HG03060 (cell line): ENCODE results near the gene NRDC.

Experiments used
- ATAC-seq: cut with Tn5 transposase; IDR thresholded peaks from one replicate; pipeline ENCODE4 v1.9.1; 2021; ENCODE audit warnings: low read depth, moderate number of reproducible peaks; ENCODE audit not compliant: unreplicated experiment

The NRDC gene

GRCh38 chr1:51784997-51785421, 93.5 kb downstream of the NRDC start:
- no peak for ATAC-seq

- ATAC-seq: no peak
Measured at GRCh38 chr1:51780927-51781326, 97.6 kb downstream of the NRDC start.

DNA sequence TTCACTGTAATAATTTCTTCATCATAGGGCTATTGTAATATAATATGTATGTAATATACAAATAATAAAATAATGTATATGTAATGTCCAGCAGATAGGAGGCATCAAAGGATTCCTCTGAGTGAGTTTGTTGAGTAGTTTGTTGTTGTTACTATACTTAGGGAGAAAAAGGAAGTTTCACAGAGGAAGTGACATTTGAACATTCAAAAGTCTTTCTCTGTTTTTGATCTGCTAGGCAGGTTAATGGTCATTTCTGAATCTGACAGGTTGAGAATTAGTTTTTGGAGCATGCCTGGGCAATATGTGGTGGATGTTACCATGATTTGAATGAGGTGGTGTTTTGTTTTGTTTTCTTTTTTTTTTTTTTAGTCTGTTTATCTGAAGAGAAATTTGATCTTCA, 102.1 kb downstream of the NRDC start:
- no peak for ATAC-seq

DNA sequence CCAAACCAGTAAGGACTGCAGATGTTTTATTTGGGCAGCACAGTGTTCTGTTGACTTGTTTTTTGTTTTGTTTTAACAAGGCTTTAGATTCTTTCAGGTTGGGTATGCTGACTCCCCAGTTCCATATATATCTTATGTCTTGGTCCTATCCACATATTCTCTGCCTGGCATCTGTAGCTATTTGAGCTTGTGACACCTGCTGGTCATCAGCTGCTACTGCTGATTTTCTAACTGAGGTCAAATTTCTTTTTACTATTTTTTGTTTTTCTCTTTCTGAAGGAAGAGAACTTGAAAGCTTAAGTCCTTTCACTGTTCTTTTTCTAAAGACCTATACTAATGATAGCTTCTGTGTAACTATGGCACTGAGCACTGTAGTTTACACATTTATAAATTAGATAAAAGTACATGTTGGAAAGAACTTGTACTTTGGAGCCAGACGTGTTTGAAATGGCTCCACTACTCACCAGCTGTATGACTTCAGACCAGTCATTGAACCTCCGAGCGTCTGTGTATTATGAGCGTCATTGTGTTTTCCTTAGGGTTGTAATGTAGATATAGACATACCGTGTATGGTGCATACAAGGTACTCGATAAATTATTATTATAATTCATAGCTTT, 109.4 kb downstream of the NRDC start:
- ATAC-seq: no peak

- no peak for ATAC-seq
Measured at GRCh38 chr1:51761351-51761750, 117.2 kb downstream of the NRDC start.

DNA sequence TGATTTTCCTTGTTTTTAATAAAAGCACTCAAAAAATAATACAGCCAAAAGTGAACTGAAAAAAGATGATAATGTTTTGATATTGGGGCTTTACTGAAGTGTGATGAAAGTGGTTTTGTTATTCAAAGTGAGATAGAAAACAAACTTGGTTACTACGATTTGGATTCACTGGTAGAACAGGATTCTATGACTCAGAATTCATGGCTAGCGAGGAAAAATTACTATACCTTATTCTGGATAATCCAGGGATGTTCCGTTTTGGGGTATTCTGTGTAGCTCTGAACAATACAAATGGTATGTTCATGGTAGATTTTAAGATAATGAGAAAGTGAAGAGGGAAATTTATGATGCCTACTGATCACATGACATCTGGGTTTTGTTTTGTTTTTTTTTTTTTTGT, 117.7 kb downstream of the NRDC start:
- no peak for ATAC-seq

DNA sequence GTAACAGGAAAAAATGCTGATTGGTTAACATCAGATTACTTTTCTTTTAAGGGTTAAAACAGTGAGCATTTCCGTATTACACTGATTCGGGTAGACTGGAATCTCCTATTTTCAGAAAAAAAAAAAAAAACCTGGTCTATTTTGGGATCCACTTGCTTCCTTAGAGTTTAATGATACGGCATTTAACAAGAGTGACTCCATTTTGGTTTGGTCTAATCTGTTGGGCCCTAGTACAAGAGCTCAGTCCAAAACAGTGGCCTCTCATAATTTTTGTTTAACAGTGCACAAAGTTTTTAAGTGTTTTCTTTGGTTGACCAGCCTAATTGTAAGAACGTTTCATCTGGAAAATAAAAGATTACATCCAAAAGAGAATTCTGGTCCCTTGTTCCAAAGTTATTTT, 120.2 kb downstream of the NRDC start:
- no peak for ATAC-seq

DNA sequence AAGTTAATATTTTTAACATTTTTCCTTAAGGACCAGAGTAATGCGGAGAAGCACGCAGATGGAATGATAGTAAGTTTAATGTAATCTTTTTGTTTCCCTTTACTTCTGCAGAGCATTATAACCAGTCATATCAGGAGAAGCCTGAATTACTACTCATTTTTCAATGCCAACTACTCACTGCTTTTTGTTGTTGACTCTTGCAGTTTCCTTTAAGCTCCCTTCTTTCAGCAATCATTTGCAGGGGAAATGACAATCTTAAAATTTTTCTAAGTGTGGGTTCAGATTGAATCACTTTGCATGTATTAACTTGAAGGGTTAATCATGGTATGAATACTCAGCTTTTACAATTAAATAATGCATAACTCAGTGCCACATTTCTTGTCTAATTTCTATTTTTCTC, 122.2 kb downstream of the NRDC start:
- ATAC-seq: no peak

DNA sequence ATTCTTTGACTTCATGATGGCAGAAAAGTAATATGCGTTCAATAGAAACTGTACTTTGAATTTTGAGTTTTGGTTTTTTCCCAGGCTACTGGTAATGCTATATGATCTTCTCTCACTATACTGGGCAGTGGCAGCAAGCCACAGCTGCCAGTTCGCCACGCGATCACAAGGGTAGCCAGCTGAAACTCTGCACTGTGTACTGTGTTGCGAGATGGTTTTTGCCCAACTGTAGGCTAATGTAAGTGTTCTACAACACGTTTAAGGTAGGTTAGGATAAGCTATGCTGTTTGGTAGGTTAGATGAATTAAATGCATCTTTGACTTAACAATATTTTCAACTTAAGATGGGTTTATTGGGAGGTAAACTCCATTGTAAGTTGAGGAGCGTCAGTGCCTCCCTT, 123.1 kb downstream of the NRDC start:
- no peak for ATAC-seq

GRCh38 chr1:51754666-51755065, 123.9 kb downstream of the NRDC start:
- ATAC-seq: no peak

DNA sequence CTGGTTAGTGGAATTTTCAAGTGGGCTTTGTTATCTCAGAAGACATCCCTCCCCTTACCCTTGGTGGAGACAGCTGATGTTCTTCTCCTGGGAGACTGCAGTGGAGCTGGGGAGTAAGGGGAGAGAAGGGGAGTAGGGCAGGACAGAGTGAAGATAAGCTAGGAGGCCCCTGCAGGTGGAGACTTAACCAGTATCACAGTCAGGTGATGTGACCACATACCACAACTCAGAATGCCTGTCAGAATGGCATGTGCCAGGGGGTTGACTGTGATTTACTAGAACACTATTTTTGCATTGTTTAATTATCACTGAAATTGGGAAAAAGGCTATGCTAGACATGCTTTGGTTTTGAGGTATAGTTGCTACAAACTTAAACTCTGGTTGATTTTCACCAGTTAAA, 124.6 kb downstream of the NRDC start:
- no peak for ATAC-seq

- ATAC-seq: no peak
Measured at GRCh38 chr1:51752073-51752948, 126.2 kb downstream of the NRDC start.

DNA sequence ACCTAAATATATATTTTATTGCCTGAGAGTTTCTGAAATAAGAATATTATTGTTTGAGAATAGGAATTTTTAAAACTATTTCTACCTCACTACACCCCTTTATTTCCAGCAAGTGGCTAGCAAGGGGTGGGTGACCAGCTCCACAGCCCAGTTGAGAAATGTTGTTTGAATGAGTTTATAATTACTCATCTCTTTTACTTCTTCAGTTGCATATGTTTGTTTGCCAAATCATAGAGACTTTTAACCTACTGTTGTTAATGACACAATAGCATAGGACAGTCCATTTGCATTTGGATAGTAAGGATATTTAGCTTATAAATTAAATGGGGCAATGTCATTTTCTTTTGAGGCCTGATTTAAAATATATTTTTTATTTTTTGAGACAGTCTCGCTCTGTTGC, 127.8 kb downstream of the NRDC start:
- no peak for ATAC-seq

GRCh38 chr1:51750218-51750617, 128.3 kb downstream of the NRDC start:
- ATAC-seq: no peak

- ATAC-seq: no peak
Measured at GRCh38 chr1:51749151-51749550, 129.4 kb downstream of the NRDC start.

- no peak for ATAC-seq
Measured at GRCh38 chr1:51745304-51745570, 133.3 kb downstream of the NRDC start.

DNA sequence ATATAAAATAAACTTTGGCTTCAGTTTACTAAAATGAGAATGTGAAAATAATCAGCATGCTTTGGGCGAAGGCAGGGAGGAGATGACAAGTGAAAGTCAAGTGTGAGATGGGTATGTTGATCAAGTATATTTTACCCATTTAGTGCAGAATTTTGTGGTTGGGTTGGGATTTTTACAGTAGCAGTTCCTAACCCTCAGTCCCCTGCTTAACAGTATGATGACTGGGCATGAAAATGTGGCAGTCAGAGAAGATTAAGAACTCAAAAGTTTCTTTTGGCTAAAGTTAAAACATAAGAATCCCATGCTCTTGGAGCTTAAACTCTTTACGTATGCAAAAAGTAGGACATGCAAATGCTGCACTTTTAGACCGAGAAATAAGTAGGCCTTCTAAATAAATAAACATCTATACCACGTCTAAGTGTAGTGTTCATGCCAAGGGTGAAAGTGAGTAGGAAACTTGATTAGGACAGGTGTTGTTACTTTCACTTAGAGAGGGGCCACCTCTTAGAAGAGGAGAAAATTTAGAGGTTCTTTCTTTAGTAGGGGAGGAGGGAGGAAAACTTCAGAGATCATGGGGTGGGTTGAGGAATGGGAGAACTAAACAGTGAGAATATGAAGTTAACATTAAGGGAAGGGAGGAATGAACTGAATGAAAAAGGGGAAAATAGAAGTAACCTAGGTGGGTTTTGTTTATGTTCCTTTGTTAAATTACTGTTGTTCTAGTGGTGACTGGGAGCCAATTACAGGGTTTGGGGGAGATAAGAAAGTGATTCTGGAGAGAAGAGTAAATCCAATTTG, 133.8 kb downstream of the NRDC start:
- no peak for ATAC-seq

DNA sequence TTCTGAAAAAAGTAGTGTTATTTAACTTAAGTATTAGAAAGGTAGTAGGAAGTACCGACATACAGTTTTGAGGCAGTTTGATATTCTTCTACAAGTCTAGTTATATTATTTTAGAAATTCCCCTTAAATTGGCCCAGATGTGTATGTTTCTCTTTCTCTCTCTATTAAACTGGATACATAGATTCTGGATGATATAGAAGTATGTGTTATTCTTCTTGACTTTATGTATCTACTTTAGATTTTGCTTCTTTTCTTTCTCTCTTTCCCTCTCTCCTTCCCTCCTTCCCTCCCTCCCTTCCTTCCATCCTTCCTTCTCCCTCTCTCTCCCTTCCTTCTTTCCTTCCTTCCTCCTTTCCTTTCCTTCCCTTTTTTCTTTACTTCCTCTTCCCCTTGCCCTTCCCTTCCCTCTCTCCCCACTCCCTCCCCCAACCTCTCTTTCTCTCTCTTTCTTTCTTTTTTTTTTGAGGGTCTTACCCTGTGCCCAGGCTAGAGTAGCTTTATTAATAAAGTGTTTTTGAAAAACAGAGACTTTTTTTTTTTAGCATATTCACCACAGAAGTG, 137.3 kb downstream of the NRDC start:
- no peak for ATAC-seq

DNA sequence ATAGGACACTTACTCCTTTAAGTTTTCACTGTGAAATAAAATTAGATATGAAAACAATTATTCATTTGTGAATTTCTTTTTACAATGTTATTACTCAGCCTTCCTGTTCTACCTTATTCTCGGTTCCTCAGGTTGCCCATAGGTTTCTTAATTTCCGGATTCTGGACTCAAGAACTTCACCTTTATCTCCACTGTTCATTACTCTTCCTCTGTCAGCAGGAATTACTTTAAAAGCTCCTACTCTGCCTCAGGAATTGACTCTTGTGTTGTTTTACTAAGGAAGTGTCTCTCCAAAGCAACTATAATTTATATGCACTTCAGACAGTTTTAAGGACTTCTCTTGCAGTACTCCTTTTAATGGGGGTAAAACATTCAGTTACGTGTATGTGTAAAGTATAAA, 137.9 kb downstream of the NRDC start:
- no peak for ATAC-seq
